Measurements from ENCODE around the gene TCF3. TPM values are rescaled to one million over a fixed set of nuclear protein-coding genes. Genes with fewer than 3 reads are reported as not detected.

TCF3 gene
- total and polyA plus RNA-seq, 11 donors, result 13.2 to 40.2 (median 22.3) TPM

GRCh38 chr19:1561236-1561842 lies 91.1 kb downstream of the TCF3 start:
- no peak for TF ChIP-seq CTCF (IDR thresholded peaks at IDR 0.05)
- no peak for TF ChIP-seq POLR2A (IDR thresholded peaks at IDR 0.05)
- DNase-seq, result no peak
- Histone ChIP-seq H3K9me3 (no peaks in the 10 kb centered on the region), H3K4me3 (no peak overlapping the region), H3K27me3 (no peaks in the 10 kb centered on the region), H3K4me1 (peaks cover 0 to 22% (median 4%) of the 10 kb centered on the region in 12 donors), H3K36me3 (peaks cover 0 to 5% (median 0%) of the 10 kb centered on the region in 9 donors), H3K27ac (no peak overlapping the region)
- intact Hi-C loops (cut with DNase I), result no loop called here
- WGBS, 4 donors, result 80 to 91% (median 87%) methylated on average over 17 of the region's 17 CpGs
- ATAC-seq, result no peak

GRCh38 chr19:1560286-1560882 lies 92.0 kb downstream of the TCF3 start:
- intact Hi-C loops (cut with DNase I), result no loop called here

More at GRCh38 chr19:1560286-1560882, 92.0 kb downstream of the TCF3 start:
- no peak for TF ChIP-seq CTCF (IDR thresholded peaks at IDR 0.05)
- no peak for TF ChIP-seq POLR2A (IDR thresholded peaks at IDR 0.05)
- no peak overlapping the region for H3K4me3 ChIP-seq
- WGBS, 4 donors, result 63 to 71% (median 66%) methylated on average over 24 to 25 of the region's 25 CpGs
- no peaks in the 10 kb centered on the region for H3K27me3 ChIP-seq
- DNase-seq (no peak), ATAC-seq (no peak)
- peaks cover 0 to 13% (median 0%) of the 10 kb centered on the region in 9 donors for H3K36me3 ChIP-seq
- H3K4me1 ChIP-seq, result peaks cover 0 to 13% (median 0%) of the 10 kb centered on the region in 12 donors
- H3K27ac ChIP-seq, result no peak overlapping the region
- no peaks in the 10 kb centered on the region for H3K9me3 ChIP-seq

Other genes with a start within 250 kb of the TCF3 start
- 100 to 1,000 TPM in 1 of 9 donors, 10 to 100 TPM in 8; 36.8 to 124 (median 78.5) TPM for gene DAZAP1, start 245.0 kb downstream of the TCF3 start, total RNA-seq
- 100 to 1,000 TPM in 1 of 2 donors, 10 to 100 TPM in 1; 65.8 to 128 TPM for gene DAZAP1, start 245.0 kb downstream of the TCF3 start, polyA plus RNA-seq
- 1,000 to 10,000 TPM in 2 of 9 donors, 100 to 1,000 TPM in 7; 468 to 2,348 (median 669) TPM for gene RPS15, start 214.2 kb downstream of the TCF3 start, total RNA-seq
- gene RPS15, start 214.2 kb downstream of the TCF3 start, polyA plus RNA-seq, result 1,000 to 10,000 TPM; 2,165 to 2,683 TPM
- under 1 TPM in 8 of 9 donors, not detected in 1; 0.04 to 0.72 (median 0.14) TPM for gene APC2, start 202.5 kb downstream of the TCF3 start, total RNA-seq
- under 1 TPM; 0.07 to 0.08 TPM for gene APC2, start 202.5 kb downstream of the TCF3 start, polyA plus RNA-seq
- 10 to 100 TPM in 8 of 9 donors, 1 to 10 TPM in 1; 9.4 to 29.2 (median 15.7) TPM for gene C19orf25, start 173.4 kb downstream of the TCF3 start, total RNA-seq
- 10 to 100 TPM; 27.6 to 27.8 TPM for gene C19orf25, start 173.4 kb downstream of the TCF3 start, polyA plus RNA-seq
- gene PCSK4, start 162.3 kb downstream of the TCF3 start, total RNA-seq, result 1 to 10 TPM in 6 of 9 donors, under 1 TPM in 3; 0.31 to 1.9 (median 1.7) TPM
- under 1 TPM; 0.83 to 0.91 TPM for gene PCSK4, start 162.3 kb downstream of the TCF3 start, polyA plus RNA-seq
- 1 to 10 TPM; 1.9 to 6.0 (median 3.5) TPM for gene REEP6, start 161.4 kb downstream of the TCF3 start, total RNA-seq
- 1 to 10 TPM; 3.6 to 4.1 TPM for gene REEP6, start 161.4 kb downstream of the TCF3 start, polyA plus RNA-seq
- 10 to 100 TPM; 24.4 to 53.6 (median 33.9) TPM for gene ADAMTSL5, start 139.6 kb downstream of the TCF3 start, total RNA-seq
- 10 to 100 TPM; 20.8 to 25.5 TPM for gene ADAMTSL5, start 139.6 kb downstream of the TCF3 start, polyA plus RNA-seq
- gene PLK5, start 128.5 kb downstream of the TCF3 start, total RNA-seq, result under 1 TPM in 1 of 9 donors, not detected in 8; 0.17 TPM
- gene PLK5, start 128.5 kb downstream of the TCF3 start, polyA plus RNA-seq, result under 1 TPM in 1 of 2 donors, not detected in 1; 0.30 TPM
- gene MEX3D, start 84.3 kb downstream of the TCF3 start, total RNA-seq, result 10 to 100 TPM in 4 of 9 donors, 1 to 10 TPM in 5; 6.1 to 18.6 (median 9.6) TPM
- gene MEX3D, start 84.3 kb downstream of the TCF3 start, polyA plus RNA-seq, result 1 to 10 TPM; 1.9 to 6.0 TPM
- 100 to 1,000 TPM in 2 of 9 donors, 10 to 100 TPM in 7; 38.6 to 107 (median 62.5) TPM for gene MBD3, start 59.8 kb downstream of the TCF3 start, total RNA-seq
- gene MBD3, start 59.8 kb downstream of the TCF3 start, polyA plus RNA-seq, result 100 to 1,000 TPM; 110 to 146 TPM
- 100 to 1,000 TPM; 170 to 982 (median 690) TPM for gene UQCR11, start 47.2 kb downstream of the TCF3 start, total RNA-seq
- gene UQCR11, start 47.2 kb downstream of the TCF3 start, polyA plus RNA-seq, result 100 to 1,000 TPM; 271 to 329 TPM
- gene ONECUT3, start 100.9 kb upstream of the TCF3 start, total RNA-seq, result not detected
- gene ONECUT3, start 100.9 kb upstream of the TCF3 start, polyA plus RNA-seq, result not detected
- gene ATP8B3, start 159.7 kb upstream of the TCF3 start, total RNA-seq, result 1 to 10 TPM in 3 of 9 donors, under 1 TPM in 6; 0.19 to 3.5 (median 0.72) TPM
- gene ATP8B3, start 159.7 kb upstream of the TCF3 start, polyA plus RNA-seq, result under 1 TPM; 0.42 to 0.78 TPM
- gene REXO1, start 195.9 kb upstream of the TCF3 start, total RNA-seq, result 10 to 100 TPM; 13.2 to 22.4 (median 16.5) TPM
- gene REXO1, start 195.9 kb upstream of the TCF3 start, polyA plus RNA-seq, result 10 to 100 TPM; 16.3 to 16.4 TPM
- 10 to 100 TPM in 4 of 9 donors, 1 to 10 TPM in 5; 2.9 to 19.7 (median 9.2) TPM for gene KLF16, start 211.0 kb upstream of the TCF3 start, total RNA-seq
- 10 to 100 TPM in 1 of 2 donors, 1 to 10 TPM in 1; 3.5 to 10.2 TPM for gene KLF16, start 211.0 kb upstream of the TCF3 start, polyA plus RNA-seq
- 100 to 1,000 TPM in 2 of 9 donors, 10 to 100 TPM in 7; 48.5 to 121 (median 52.0) TPM for gene ABHD17A, start 232.9 kb upstream of the TCF3 start, total RNA-seq
- 100 to 1,000 TPM in 1 of 2 donors, 10 to 100 TPM in 1; 64.1 to 116 TPM for gene ABHD17A, start 232.9 kb upstream of the TCF3 start, polyA plus RNA-seq